Activated CD4-positive, alpha-beta T cell treated with anti-CD3 and anti-CD28 coated beads, Interleukin-2, amount 50 U/mL, for 4 hours (primary cell): ENCODE results near the gene GNS.

Experiments
- DNase-seq, 2 experiments: peaks; one replicate each; pipeline ENCODE4 v3.0.0-alpha.2; 2020

The GNS gene

GRCh38 chr12:64671681-64672080 is 87.5 kb downstream of the GNS start:
- DNase-seq, result no peak

- DNase-seq, result no peak
Observed at GRCh38 chr12:64670919-64671639, 88.1 kb downstream of the GNS start.

DNA sequence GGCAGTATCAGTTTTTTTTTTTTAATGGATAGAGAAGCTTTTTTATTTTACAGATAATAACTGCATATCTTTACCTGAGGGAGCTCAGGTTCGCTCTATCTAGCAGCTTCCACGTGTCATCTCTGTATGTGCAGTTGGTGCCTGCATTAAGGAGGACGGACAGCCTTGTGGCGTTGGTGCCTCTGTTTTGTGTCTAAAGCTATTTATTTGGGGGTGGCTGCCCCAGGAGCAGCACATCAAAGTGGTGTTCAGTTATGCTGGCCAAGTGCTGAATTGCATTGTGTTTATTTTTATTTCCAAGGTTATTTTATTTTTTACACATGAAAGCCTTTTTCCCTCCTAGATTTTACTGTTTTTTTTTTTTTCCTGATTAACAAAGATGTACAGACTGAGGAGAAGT is 89.2 kb downstream of the GNS start:
- no peak for DNase-seq

GRCh38 chr12:64669270-64669842 is 89.8 kb downstream of the GNS start:
- DNase-seq, result no peak

- no peak for DNase-seq
Observed at GRCh38 chr12:64667793-64668192, 91.4 kb downstream of the GNS start.

DNA sequence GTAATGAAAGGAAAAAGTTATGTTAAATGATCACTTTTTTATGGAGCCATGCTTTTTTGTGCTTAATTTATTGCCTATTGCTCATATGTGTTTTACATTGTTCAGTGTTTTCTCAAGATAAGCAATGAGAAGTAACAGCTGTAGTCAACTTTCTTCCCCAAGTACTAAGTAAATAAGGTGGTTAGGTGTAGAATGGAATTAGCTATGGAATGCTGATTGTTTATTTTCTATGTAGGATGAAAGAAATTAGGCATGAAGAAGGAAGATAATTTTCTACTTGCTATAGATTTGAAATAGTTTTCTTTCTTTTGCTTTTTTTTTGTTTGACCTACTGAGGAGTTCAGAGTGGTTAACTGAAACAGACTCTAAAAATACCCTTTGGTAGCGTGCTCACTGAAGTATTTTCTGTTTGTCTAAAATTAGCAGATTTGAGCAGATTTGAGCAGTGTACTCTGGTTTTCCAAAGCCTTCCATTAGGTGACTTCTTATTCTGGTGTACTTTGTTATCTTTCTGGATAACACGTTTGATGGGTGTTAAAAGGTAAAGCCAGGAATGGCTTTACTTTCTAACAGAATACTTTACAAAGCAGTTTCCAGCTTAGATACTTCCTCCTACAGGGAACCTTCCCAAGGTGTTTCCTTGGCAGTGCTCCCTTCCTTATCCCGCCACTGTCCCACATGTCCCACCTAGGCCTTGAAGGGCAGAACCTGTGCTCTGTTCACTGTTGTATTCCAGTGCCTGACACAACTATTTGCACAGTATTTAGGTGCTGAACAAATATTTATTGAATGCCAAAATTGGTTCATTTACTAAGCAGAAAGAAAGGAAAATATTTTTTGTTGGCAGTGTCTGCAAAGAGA is 92.9 kb downstream of the GNS start:
- no peak for DNase-seq

DNA sequence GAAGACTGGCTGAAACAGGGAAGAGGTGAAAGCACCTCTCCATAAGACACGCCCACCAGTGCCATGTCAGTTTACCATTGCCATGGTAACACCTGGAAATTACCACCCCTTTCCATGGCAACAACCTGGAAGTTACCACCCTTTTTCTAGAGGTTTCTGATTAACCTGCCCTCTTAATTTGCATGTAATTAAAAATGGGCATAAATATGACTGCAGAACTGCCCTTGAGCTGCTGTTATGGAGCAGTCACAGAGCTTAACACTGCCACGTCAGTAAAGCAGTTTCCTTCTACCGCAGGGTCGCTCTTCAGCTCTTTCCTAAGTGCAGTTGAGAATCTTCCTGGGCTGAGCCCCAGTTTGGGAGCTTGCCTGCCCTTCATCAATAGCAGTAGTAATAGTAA is 93.7 kb downstream of the GNS start:
- DNase-seq, result no peak
